Caki2 (cell line): ENCODE data around the gene ZDHHC8. TPM values are rescaled to one million over a fixed set of nuclear protein-coding genes. Genes with fewer than 3 reads are reported as not detected.

ENCODE experiments used
- DNase-seq: peaks from one replicate; pipeline ENCODE4 v3.0.0-alpha.2; 2015; ENCODE audit warnings: low read depth
- in situ Hi-C: cut with HindIII; loops from 2 replicates; pipeline ENCODE4 v1.10.0; 2016; ENCODE audit warnings: low sequenced_read_pairs, low pct_unique_long_range_greater_than_20kb, mixed read lengths
- total RNA-seq: library from RNA; depleted of rRNA; stranded (reverse); fragments of >200 nt; shearing (Covaris generic); gene quantifications from 2 replicates; pipeline ENCODE4 v1.2.3, GENCODE V29; 2014; ENCODE audit warnings: low replicate concordance

The ZDHHC8 gene
- total RNA-seq, 1 experiment from 2014 or later, result 12.6 TPM

- DNase-seq, result no peak
- in situ Hi-C loops, result no loop called here
These were observed 5.5 kb downstream of the ZDHHC8 start for GRCh38 chr22:20137113-20137512.

GRCh38 chr22:20137671-20138416 lies 6.2 kb downstream of the ZDHHC8 start:
- in situ Hi-C loops, result no loop called here
- DNase-seq, result no peak

- DNase-seq, result no peak
- in situ Hi-C loops, result no loop called here
These were observed 6.8 kb downstream of the ZDHHC8 start for GRCh38 chr22:20138417-20138738.

GRCh38 chr22:20138868-20139267 lies 7.3 kb downstream of the ZDHHC8 start:
- in situ Hi-C loops, result no loop called here
- no peak for DNase-seq

GRCh38 chr22:20139391-20140106 lies 7.9 kb downstream of the ZDHHC8 start:
- in situ Hi-C loops, result no loop called here
- DNase-seq, result no peak

- in situ Hi-C loops, result no loop called here
- DNase-seq, result no peak
These were observed 8.5 kb downstream of the ZDHHC8 start for GRCh38 chr22:20140107-20140445.

GRCh38 chr22:20140521-20140964 lies 8.9 kb downstream of the ZDHHC8 start:
- in situ Hi-C loops, result no loop called here
- no peak for DNase-seq

GRCh38 chr22:20141186-20142077 lies 9.8 kb downstream of the ZDHHC8 start:
- peak; percentile 74 for DNase-seq
- in situ Hi-C loops, result no loop called here

- DNase-seq, result no peak
- in situ Hi-C loops, result no loop called here
These were observed 11.4 kb downstream of the ZDHHC8 start for GRCh38 chr22:20142711-20143621.

- DNase-seq, result no peak
- in situ Hi-C loops, result no loop called here
These were observed 12.5 kb downstream of the ZDHHC8 start for GRCh38 chr22:20143883-20144665.

GRCh38 chr22:20145206-20145831 lies 13.7 kb downstream of the ZDHHC8 start:
- DNase-seq, result no peak
- in situ Hi-C loops, result no loop called here

GRCh38 chr22:20145832-20146223 lies 14.2 kb downstream of the ZDHHC8 start:
- in situ Hi-C loops, result no loop called here
- DNase-seq, result no peak

- in situ Hi-C loops, result no loop called here
- no peak for DNase-seq
These were observed 15.2 kb downstream of the ZDHHC8 start for GRCh38 chr22:20146777-20147176.

- in situ Hi-C loops, result no loop called here
These were observed 15.8 kb downstream of the ZDHHC8 start for GRCh38 chr22:20147237-20147988.

GRCh38 chr22:20148414-20148813 lies 16.8 kb downstream of the ZDHHC8 start:
- in situ Hi-C loops, result no loop called here
- DNase-seq, result no peak

More at GRCh38 chr22:20147237-20147988, 15.8 kb downstream of the ZDHHC8 start:
- no peak for DNase-seq
